ENCODE data around the gene PARG. TPM values are rescaled to one million over a fixed set of nuclear protein-coding genes. Genes with fewer than 3 reads are reported as not detected.
"Not testable (repeated sequence)": the region's sequence is repeated elsewhere in the genome, so short reads cannot be mapped to it uniquely, and the experiment has no call there.

Gene PARG
- polyA plus RNA-seq, 1 of the 3 experiments (the other 2 are of a cell fraction): 12.1 TPM

GRCh38 chr10:49908290-49909080 lies 33.3 kb downstream of the PARG start:
- H4K20me1 ChIP-seq (ENCODE audit: insufficient read depth); POLR2A ChIA-PET; H3K4me1 ChIP-seq (ENCODE audit: control insufficient read depth in 1 of 2, insufficient read depth in 2 of 2, low read depth in 1 of 2, low read length in 1 of 2); H3K4me3 ChIP-seq (ENCODE audit: low read depth in 2 of 2, low read length in 1 of 2); DNase-seq; H2AFZ ChIP-seq (ENCODE audit: low read depth); H3K79me2 ChIP-seq (ENCODE audit: insufficient read depth); H3K9me2 ChIP-seq; H3K9ac ChIP-seq; H3F3A ChIP-seq (replicated peaks; ENCODE audit: insufficient read depth); H3K9me3 ChIP-seq; H3K27me3 ChIP-seq (ENCODE audit: insufficient read depth); H3K4me2 ChIP-seq: not testable (repeated sequence)
- WGBS (ENCODE audit: low lambda C conversion rate): 38% methylated on average over 4 of the region's 4 CpGs
- Histone ChIP-seq H3K27ac (ENCODE audit: low read depth in 2 of 2, low read length in 1 of 2) (peak overlapping the region; percentile 41 to 43; a peak in 2 of 4 replicates), H3K36me3 (replicated peaks in 1 of 2; ENCODE audit: control insufficient read depth in 1 of 2, insufficient read depth in 2 of 2, low read length in 1 of 2) (peaks cover 3 to 13% of the 10 kb centered on the region in 2 experiments)
- TF ChIP-seq NFIC (IDR thresholded peaks at IDR 0.05; ENCODE audit: borderline replicate concordance): peak; percentile 6; the same call in 1 of the 2 replicates
- CTCF ChIA-PET: interaction anchor here (1.4 kb wide), 1 partner anchor 315 kb away, joined by 4 read pairs; no protein-coding TSS in a partner anchor

- H3K9me2 ChIP-seq; H3K9ac ChIP-seq; H4K20me1 ChIP-seq (ENCODE audit: insufficient read depth); H3K4me2 ChIP-seq; H3K79me2 ChIP-seq (ENCODE audit: insufficient read depth); DNase-seq; H3K36me3 ChIP-seq (replicated peaks in 1 of 2; ENCODE audit: control insufficient read depth in 1 of 2, insufficient read depth in 2 of 2, low read length in 1 of 2); H3K27me3 ChIP-seq (ENCODE audit: insufficient read depth); H3K4me3 ChIP-seq (ENCODE audit: low read depth in 2 of 2, low read length in 1 of 2); H3K4me1 ChIP-seq (ENCODE audit: control insufficient read depth in 1 of 2, insufficient read depth in 2 of 2, low read depth in 1 of 2, low read length in 1 of 2); H3K27ac ChIP-seq (ENCODE audit: low read depth in 2 of 2, low read length in 1 of 2); H3F3A ChIP-seq (replicated peaks; ENCODE audit: insufficient read depth); H3K9me3 ChIP-seq; POLR2A ChIA-PET; H2AFZ ChIP-seq (ENCODE audit: low read depth); CTCF ChIA-PET: not testable (repeated sequence)
- WGBS (ENCODE audit: low lambda C conversion rate): 66% methylated on average over 3 of the region's 3 CpGs
Observed at GRCh38 chr10:49903829-49904228, 38.0 kb downstream of the PARG start.

- not testable (repeated sequence) for H3K27me3 ChIP-seq (ENCODE audit: insufficient read depth)
Observed at GRCh38 chr10:49900406-49900805, 41.4 kb downstream of the PARG start.

GRCh38 chr10:49899999-49900398 lies 41.8 kb downstream of the PARG start:
- H3K4me1 ChIP-seq (ENCODE audit: control insufficient read depth in 1 of 2, insufficient read depth in 2 of 2, low read depth in 1 of 2, low read length in 1 of 2); POLR2A ChIA-PET; H3K9ac ChIP-seq; DNase-seq; CTCF ChIA-PET; H3K27me3 ChIP-seq (ENCODE audit: insufficient read depth); H2AFZ ChIP-seq (ENCODE audit: low read depth); H3K4me3 ChIP-seq (ENCODE audit: low read depth in 2 of 2, low read length in 1 of 2); H4K20me1 ChIP-seq (ENCODE audit: insufficient read depth); H3K79me2 ChIP-seq (ENCODE audit: insufficient read depth); H3K36me3 ChIP-seq (replicated peaks in 1 of 2; ENCODE audit: control insufficient read depth in 1 of 2, insufficient read depth in 2 of 2, low read length in 1 of 2); H3K4me2 ChIP-seq; H3K9me3 ChIP-seq; H3F3A ChIP-seq (replicated peaks; ENCODE audit: insufficient read depth); H3K27ac ChIP-seq (ENCODE audit: low read depth in 2 of 2, low read length in 1 of 2); H3K9me2 ChIP-seq: not testable (repeated sequence)
- 84% methylated on average over 2 of the region's 2 CpGs for WGBS (ENCODE audit: low lambda C conversion rate)

More at GRCh38 chr10:49900406-49900805, 41.4 kb downstream of the PARG start:
- H4K20me1 ChIP-seq (ENCODE audit: insufficient read depth); H3F3A ChIP-seq (replicated peaks; ENCODE audit: insufficient read depth); POLR2A ChIA-PET; H3K79me2 ChIP-seq (ENCODE audit: insufficient read depth); H3K27ac ChIP-seq (ENCODE audit: low read depth in 2 of 2, low read length in 1 of 2); H3K4me3 ChIP-seq (ENCODE audit: low read depth in 2 of 2, low read length in 1 of 2); H3K9ac ChIP-seq; H3K9me3 ChIP-seq; H3K9me2 ChIP-seq; H3K4me2 ChIP-seq; DNase-seq; CTCF ChIA-PET; H3K4me1 ChIP-seq (ENCODE audit: control insufficient read depth in 1 of 2, insufficient read depth in 2 of 2, low read depth in 1 of 2, low read length in 1 of 2); H3K36me3 ChIP-seq (replicated peaks in 1 of 2; ENCODE audit: control insufficient read depth in 1 of 2, insufficient read depth in 2 of 2, low read length in 1 of 2); H2AFZ ChIP-seq (ENCODE audit: low read depth): not testable (repeated sequence)
- WGBS (ENCODE audit: low lambda C conversion rate): 71% methylated on average over 3 of the region's 3 CpGs

All from SK-N-SH (cell line).